ENCODE results near the gene ATP8A1. TPM values are rescaled to one million over a fixed set of nuclear protein-coding genes. Genes with fewer than 3 reads are reported as not detected.

The ATP8A1 gene
- total and polyA plus RNA-seq, 2 of the 8 experiments (the other 6 are each of a cell fraction or from before 2014, with no cell fraction given), result 3.7 to 14.9 TPM

DNA sequence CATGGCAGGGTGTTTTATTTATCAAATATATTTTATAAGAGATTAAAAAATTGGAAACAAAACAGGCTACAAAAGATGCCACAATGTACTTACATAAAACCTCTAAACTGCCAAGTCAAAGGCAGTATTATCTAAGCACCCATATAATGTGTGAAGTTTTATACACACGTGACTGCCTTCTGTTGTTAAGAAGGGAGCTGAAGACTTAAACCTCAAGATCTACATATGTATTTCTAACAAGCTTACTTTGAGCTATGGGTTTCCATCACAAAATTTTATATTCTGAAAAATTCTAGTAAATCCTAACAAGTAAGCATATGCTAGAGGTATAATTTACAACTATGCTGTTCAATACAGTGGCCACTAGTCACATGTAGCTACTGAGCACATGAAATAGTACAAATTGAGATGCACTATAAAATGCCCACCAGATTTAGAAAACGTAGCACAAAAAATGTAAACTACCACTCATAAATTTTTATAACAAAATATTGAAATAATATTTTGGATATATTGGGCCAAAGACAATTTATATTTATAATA is 9.8 kb downstream of the ATP8A1 start (continued):
- TF ChIP-seq JUND (IDR thresholded peaks at IDR 0.05; ENCODE audit: low read length) (no peak), SAP30 (IDR thresholded peaks at IDR 0.05; ENCODE audit: insufficient read depth, insufficient replicate concordance, low read length) (no peak), POU5F1 (IDR thresholded peaks at IDR 0.05; ENCODE audit: low read depth, low read length) (no peak), CREB1 (IDR thresholded peaks at IDR 0.05) (no peak), SUZ12 (IDR thresholded peaks at IDR 0.05; ENCODE audit: low read length) (no peak), POLR2AphosphoS5 (IDR thresholded peaks at IDR 0.05; ENCODE audit: low read depth, low read length) (no peak), RXRA (IDR thresholded peaks at IDR 0.05; ENCODE audit: insufficient read depth, low read depth, low read length) (no peak)
- TF ChIP-seq, protein P1, sequence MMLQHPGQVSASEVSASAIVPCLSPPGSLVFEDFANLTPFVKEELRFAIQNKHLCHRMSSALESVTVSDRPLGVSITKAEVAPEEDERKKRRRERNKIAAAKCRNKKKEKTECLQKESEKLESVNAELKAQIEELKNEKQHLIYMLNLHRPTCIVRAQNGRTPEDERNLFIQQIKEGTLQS (IDR thresholded peaks at IDR 0.05; ENCODE audit: insufficient read depth, low read depth, low read length), result no peak
